HG03159 (cell line): ENCODE measurements around the gene CBL.
"Not testable (repeated sequence)": the region's sequence is repeated elsewhere in the genome, so short reads cannot be mapped to it uniquely, and the experiment has no call there.

Source experiments
- ATAC-seq: cut with Tn5 transposase; IDR thresholded peaks from one replicate; pipeline ENCODE4 v1.9.1; 2021; ENCODE audit warnings: mild to moderate bottlenecking, moderate library complexity; ENCODE audit not compliant: unreplicated experiment

Gene CBL

GRCh38 chr11:119205574-119206510, at the start of gene CBL:
TSS of gene CBL (plus strand) at chr11:119206339. CDS start at chr11:119206418, 79 bp downstream.
- ATAC-seq: peak; percentile 75

GRCh38 chr11:119156496-119156895, 49.6 kb upstream of the CBL start:
- ATAC-seq: no peak

- no peak for ATAC-seq
Observed at GRCh38 chr11:119157063-119157462, 49.1 kb upstream of the CBL start.

- no peak for ATAC-seq
Observed at GRCh38 chr11:119158467-119158866, 47.7 kb upstream of the CBL start.

- ATAC-seq: no peak
Observed at GRCh38 chr11:119160151-119160550, 46.0 kb upstream of the CBL start.

GRCh38 chr11:119161871-119162270, 44.3 kb upstream of the CBL start:
- no peak for ATAC-seq

GRCh38 chr11:119166368-119167076, 39.6 kb upstream of the CBL start:
- ATAC-seq: no peak

- ATAC-seq: not testable (repeated sequence)
Observed at GRCh38 chr11:119167077-119167458, 39.1 kb upstream of the CBL start.

- ATAC-seq: no peak
Observed at GRCh38 chr11:119167933-119168332, 38.2 kb upstream of the CBL start.

GRCh38 chr11:119168471-119169281, 37.5 kb upstream of the CBL start, which contains the start of gene NLRX1:
TSS of gene NLRX1 (plus strand) at chr11:119168725. CDS start at chr11:119171404, 2,679 bp downstream.
- peak; percentile 93 for ATAC-seq

- ATAC-seq: peak; percentile 30
Observed at GRCh38 chr11:119169282-119169719, 36.8 kb upstream of the CBL start.

GRCh38 chr11:119172513-119172912, 33.6 kb upstream of the CBL start:
- ATAC-seq: no peak

- no peak for ATAC-seq
Observed at GRCh38 chr11:119173453-119173852, 32.7 kb upstream of the CBL start.

- no peak for ATAC-seq
Observed at GRCh38 chr11:119175493-119176077, 30.6 kb upstream of the CBL start.

- ATAC-seq: no peak
Observed at GRCh38 chr11:119178166-119178680, 27.9 kb upstream of the CBL start.

GRCh38 chr11:119179342-119179741, 26.8 kb upstream of the CBL start:
- no peak for ATAC-seq

- ATAC-seq: no peak
Observed at GRCh38 chr11:119179983-119180382, 26.2 kb upstream of the CBL start.

- no peak for ATAC-seq
Observed at GRCh38 chr11:119180729-119181676, 25.1 kb upstream of the CBL start.
